SK-N-SH (cell line): ENCODE results near the gene HHAT. TPM values are rescaled to one million over a fixed set of nuclear protein-coding genes. Genes with fewer than 3 reads are reported as not detected.

Experiments
- CTCF ChIA-PET: fragments of 300-600, 350-600 bp; formaldehyde crosslinking; extraction: SDS; loops from one replicate; lab custom pipeline; 2021; lab: Yijun Ruan, JAX
- POLR2A ChIA-PET: fragments of 350-600 bp; sonication (Branson Sonifier 250); formaldehyde crosslinking; extraction: SDS; loops from one replicate; lab custom pipeline; 2020; ENCODE audit warnings: antibody characterized with exemption, inconsistent platforms; lab: Yijun Ruan, JAX
- DNase-seq: peaks from one replicate; pipeline ENCODE4 v3.0.0; 2012
- H2AFZ ChIP-seq: fragments of 200-600 bp; sonication (generic); 2 replicates; pipeline ENCODE4 v1.8.1; 2016; ENCODE audit warnings: antibody characterized with exemption, mild to moderate bottlenecking, low read depth
- H3F3A ChIP-seq: fragments of 200-600 bp; sonication (generic); replicated peaks from 2 replicates; pipeline ENCODE3; 2016; ENCODE audit warnings: antibody characterized with exemption, mild to moderate bottlenecking; ENCODE audit not compliant: insufficient read depth
- H3K27ac ChIP-seq, 2 experiments: fragments of 200-500 bp in 1 of 2; fragments of 200-600 bp in 1 of 2; sonication (Bioruptor generic) in 1 of 2; sonication (generic), shearing (Covaris generic) in 1 of 2; 2 replicates each; pipeline versions ENCODE4 v1.5.1 to v1.6.1; 2014 to 2016; ENCODE audit warnings: low read depth in 2 of 2, inconsistent platforms in 1 of 2, low read length in 1 of 2, mild to moderate bottlenecking in 1 of 2, mixed read lengths in 1 of 2
- H3K27me3 ChIP-seq: fragments of 200-600 bp; sonication (generic), shearing (Covaris generic); 2 replicates; pipeline ENCODE4 v1.6.1; 2016; ENCODE audit warnings: mixed run types; ENCODE audit not compliant: insufficient read depth
- H3K36me3 ChIP-seq, 2 experiments: fragments of 200-500 bp in 1 of 2; fragments of 200-600 bp in 1 of 2; sonication (Bioruptor generic) in 1 of 2; sonication (generic) in 1 of 2; replicated peaks in 1 of 2; 2 replicates each; pipeline versions ENCODE3 to v1.5.1; 2014 to 2016; ENCODE audit warnings: low read length in 1 of 2, mild to moderate bottlenecking in 1 of 2; ENCODE audit not compliant: insufficient read depth in 2 of 2, control insufficient read depth in 1 of 2
- H3K4me1 ChIP-seq, 2 experiments: fragments of 200-500 bp in 1 of 2; fragments of 200-600 bp in 1 of 2; sonication (Bioruptor generic) in 1 of 2; sonication (generic), shearing (Covaris generic) in 1 of 2; 2 replicates each; pipeline versions ENCODE4 v1.5.1 to v1.6.1; 2014 to 2016; ENCODE audit warnings: low read depth in 1 of 2, low read length in 1 of 2, mixed run types in 1 of 2; ENCODE audit not compliant: insufficient read depth in 2 of 2, control insufficient read depth in 1 of 2
- H3K4me2 ChIP-seq: fragments of 200-600 bp; sonication (generic), shearing (Covaris generic); 2 replicates; pipeline ENCODE4 v1.6.1; 2017; ENCODE audit warnings: mixed run types
- H3K4me3 ChIP-seq, 2 experiments: fragments of 200-500 bp in 1 of 2; fragments of 200-600 bp in 1 of 2; sonication (Bioruptor generic) in 1 of 2; sonication (generic), shearing (Covaris generic) in 1 of 2; 2 replicates each; pipeline versions ENCODE4 v1.5.1 to v1.8.1; 2014 to 2016; ENCODE audit warnings: low read depth in 2 of 2, inconsistent platforms in 1 of 2, low read length in 1 of 2, mild to moderate bottlenecking in 1 of 2, mixed read lengths in 1 of 2, moderate library complexity in 1 of 2
- H3K79me2 ChIP-seq: fragments of 200-600 bp; sonication (generic); 2 replicates; pipeline ENCODE4 v1.8.1; 2017; ENCODE audit warnings: mild to moderate bottlenecking; ENCODE audit not compliant: insufficient read depth
- H3K9ac ChIP-seq: fragments of 200-600 bp; sonication (generic); 2 replicates; pipeline ENCODE4 v1.6.1; 2017; ENCODE audit warnings: mixed run types
- H3K9me2 ChIP-seq: fragments of 200-600 bp; sonication (generic); 2 replicates; pipeline ENCODE4 v1.6.1; 2017; ENCODE audit warnings: mixed run types
- H3K9me3 ChIP-seq: fragments of 200-600 bp; sonication (generic); 2 replicates; pipeline ENCODE4 v1.6.1; 2017; ENCODE audit warnings: mixed run types, mild to moderate bottlenecking, moderate library complexity
- H4K20me1 ChIP-seq: fragments of 200-600 bp; sonication (generic); 2 replicates; pipeline ENCODE4 v1.6.1; 2017; ENCODE audit warnings: mild to moderate bottlenecking, mixed run types; ENCODE audit not compliant: insufficient read depth
- CHD2 ChIP-seq: fragments of 150-350 bp; IDR thresholded peaks from 2 replicates; pipeline ENCODE4 v1.6.1; 2018; ENCODE audit warnings: low read length; ENCODE audit not compliant: partially characterized antibody
- EZH2phosphoT487 ChIP-seq: fragments of 200-600 bp; sonication (generic); IDR thresholded peaks from 2 replicates; pipeline ENCODE4 v1.6.1; 2017; ENCODE audit warnings: low read depth, mixed run types, mild to moderate bottlenecking, antibody characterized with exemption, moderate library complexity, borderline replicate concordance
- FOXJ3 ChIP-seq: sonication (generic); formaldehyde crosslinking; IDR thresholded peaks from 2 replicates; pipeline ENCODE4 v1.5.1; 2020; ENCODE audit warnings: mild to moderate bottlenecking, missing genetic modification reagents
- IRF3 ChIP-seq: fragments of 150-350 bp; IDR thresholded peaks from 2 replicates; pipeline ENCODE4 v1.6.1; 2016; ENCODE audit warnings: mild to moderate bottlenecking, low read depth, low read length
- MAX ChIP-seq: IDR thresholded peaks from 2 replicates; pipeline ENCODE4 v1.4.0; 2012; ENCODE audit warnings: low read depth
- MEF2A ChIP-seq: IDR thresholded peaks from 2 replicates; pipeline ENCODE4 v1.4.0; 2012; ENCODE audit warnings: low read depth, borderline replicate concordance
- MXI1 ChIP-seq: IDR thresholded peaks from 2 replicates; pipeline ENCODE4 v1.6.1; 2012; ENCODE audit warnings: mild to moderate bottlenecking, low read depth, low read length, improper control_type of control experiment
- POLR2AphosphoS5 ChIP-seq: IDR thresholded peaks from 2 replicates; pipeline ENCODE4 v1.6.1; 2012; ENCODE audit warnings: low read depth, low read length
- SMC3 ChIP-seq: IDR thresholded peaks from 2 replicates; pipeline ENCODE4 v1.6.1; 2012; ENCODE audit warnings: low read depth, low read length, improper control_type of control experiment
- TAF1 ChIP-seq: IDR thresholded peaks from 2 replicates; pipeline ENCODE4 v1.6.1; 2012; ENCODE audit warnings: low read depth, mild to moderate bottlenecking, low read length, moderate library complexity, borderline replicate concordance
- TCF12 ChIP-seq: IDR thresholded peaks from 2 replicates; pipeline ENCODE4 v1.4.0; 2012
- USF1 ChIP-seq: IDR thresholded peaks from 2 replicates; pipeline ENCODE4 v1.4.0; 2012; ENCODE audit warnings: low read depth, borderline replicate concordance
- USF2 ChIP-seq: fragments of 150-350 bp; IDR thresholded peaks from 2 replicates; pipeline ENCODE4 v1.6.1; 2017; ENCODE audit warnings: antibody characterized with exemption, low read length, low read depth, borderline replicate concordance
- ZBTB33 ChIP-seq: IDR thresholded peaks from 2 replicates; pipeline ENCODE4 v1.4.0; 2012; ENCODE audit warnings: low read depth, borderline replicate concordance
- WGBS: methylation state at CpG from one replicate; pipeline ENCODE4 v1.1.6; 2017; ENCODE audit warnings: low lambda C conversion rate; 5-methylcytosine and 5-hydroxymethylcytosine counted together
- polyA plus RNA-seq, 3 experiments: library from polyadenylated mRNA; depleted of rRNA; stranded (reverse); fragments of >200 nt; gene quantifications; 2 replicates each; pipeline ENCODE4 v1.2.3, GENCODE V29; 2012

Gene HHAT
- polyA plus RNA-seq, 1 of the 3 experiments (the other 2 are of a cell fraction) = 8.1 TPM

- no peaks in the 10 kb centered on the region for H3K9me3 ChIP-seq
- no peak for TF ChIP-seq POLR2AphosphoS5
- TF ChIP-seq, all 33 proteins: peak for 0
- no peaks in the 10 kb centered on the region for H3K9me2 ChIP-seq
- H3K4me2 ChIP-seq = no peak overlapping the region
- no peaks in the 10 kb centered on the region for H4K20me1 ChIP-seq
- H3K4me1 ChIP-seq = peaks cover 0 to 10% of the 10 kb centered on the region in 2 experiments; a peak in 1 of 4 replicates
- no peak for DNase-seq
- no peaks in the 10 kb centered on the region for H3F3A ChIP-seq
- H3K36me3 ChIP-seq = no peaks in the 10 kb centered on the region
- ChIA-PET POLR2A (no interaction called here), CTCF (interaction anchor here (1.2 kb wide), 1 partner anchor 501 kb away, joined by 3 read pairs; the partner anchor contains the start of gene KCNH1)
- no peaks in the 10 kb centered on the region for H3K27me3 ChIP-seq
- no peak overlapping the region for H2AFZ ChIP-seq
- WGBS = 83% methylated on average over 3 of the region's 3 CpGs
- H3K27ac ChIP-seq = no peak overlapping the region
- H3K4me3 ChIP-seq = no peak overlapping the region
- H3K9ac ChIP-seq = no peak overlapping the region
- no peaks in the 10 kb centered on the region for H3K79me2 ChIP-seq
Observed at GRCh38 chr1:210633140-210633539, 304.4 kb downstream of the HHAT start.

- POLR2A ChIA-PET = no interaction called here
Observed at GRCh38 chr1:210633636-210634035, 304.9 kb downstream of the HHAT start.

GRCh38 chr1:210635108-210635507 is 306.4 kb downstream of the HHAT start:
- CTCF ChIA-PET = interaction anchor here (0.9 to 1.7 kb wide), 5 partner anchors 9 to 499 kb away, joined by 3 to 6 read pairs (median 3); partner anchors contain the start of gene KCNH1
- POLR2A ChIA-PET = no interaction called here
- Histone ChIP-seq H3K4me2 (no peak overlapping the region), H3K4me1 (peaks cover 0 to 10% of the 10 kb centered on the region in 2 experiments; a peak in 1 of 4 replicates), H3K79me2 (no peaks in the 10 kb centered on the region), H3K4me3 (no peak overlapping the region), H3K36me3 (no peaks in the 10 kb centered on the region), H3K27me3 (no peaks in the 10 kb centered on the region), H3K9ac (no peak overlapping the region), H3K9me2 (no peaks in the 10 kb centered on the region), H2AFZ (no peak overlapping the region), H4K20me1 (no peaks in the 10 kb centered on the region), H3K27ac (no peak overlapping the region), H3K9me3 (no peaks in the 10 kb centered on the region), H3F3A (no peaks in the 10 kb centered on the region)
- TF ChIP-seq MXI1 = no peak
- no peak for TF ChIP-seq MAX
- TF ChIP-seq ZBTB33 = no peak
- no peak for TF ChIP-seq TAF1
- TF ChIP-seq USF2 = no peak
- no peak for TF ChIP-seq MEF2A
- no peak for TF ChIP-seq EZH2phosphoT487
- TF ChIP-seq CHD2 = no peak
- no peak for TF ChIP-seq POLR2AphosphoS5
- TF ChIP-seq USF1 = no peak
- TF ChIP-seq FOXJ3 (CRISPR knock-in tag) = no peak
- no peak for TF ChIP-seq SMC3
- no peak for TF ChIP-seq TCF12
- 77% methylated on average over 2 of the region's 2 CpGs for WGBS
- DNase-seq = no peak

More at GRCh38 chr1:210633636-210634035, 304.9 kb downstream of the HHAT start:
- Histone ChIP-seq H2AFZ (no peak overlapping the region), H3F3A (no peaks in the 10 kb centered on the region), H3K27me3 (no peaks in the 10 kb centered on the region), H3K4me2 (no peak overlapping the region), H3K9ac (no peak overlapping the region), H3K4me1 (peaks cover 0 to 10% of the 10 kb centered on the region in 2 experiments; a peak in 1 of 4 replicates), H3K4me3 (no peak overlapping the region)
- TF ChIP-seq IRF3 (no peak), POLR2AphosphoS5 (no peak)
- TF ChIP-seq, all 33 proteins: peak for 0
- WGBS = 90% methylated on average over 6 of the region's 6 CpGs
- no peak for DNase-seq
- Histone ChIP-seq H3K36me3 (no peaks in the 10 kb centered on the region), H3K9me3 (no peaks in the 10 kb centered on the region), H4K20me1 (no peaks in the 10 kb centered on the region), H3K79me2 (no peaks in the 10 kb centered on the region), H3K9me2 (no peaks in the 10 kb centered on the region), H3K27ac (no peak overlapping the region)
- CTCF ChIA-PET = interaction anchor here (1.2 to 1.7 kb wide), 2 partner anchors 49 to 501 kb away, joined by 3 to 6 read pairs; partner anchors contain the start of gene KCNH1
